AG04450 (cell line): ENCODE data around the gene TLR3. TPM values are rescaled to one million over a fixed set of nuclear protein-coding genes. Genes with fewer than 3 reads are reported as not detected.
"Not testable (repeated sequence)": the region's sequence is repeated elsewhere in the genome, so short reads cannot be mapped to it uniquely, and the experiment has no call there.

ENCODE experiments used
- CTCF ChIA-PET: fragments of 300-600, 350-600 bp; formaldehyde crosslinking; extraction: SDS; loops from one replicate; lab custom pipeline; 2022; ENCODE audit warnings: antibody characterized with exemption, inconsistent platforms; lab: Charles Lee
- POLR2A ChIA-PET: fragments of 350-600 bp; formaldehyde crosslinking; extraction: SDS; loops from one replicate; lab custom pipeline; 2021; ENCODE audit warnings: antibody characterized with exemption, inconsistent platforms; lab: Yijun Ruan, JAX
- DNase-seq: peaks from one replicate; pipeline ENCODE4 v3.0.0-alpha.2; 2011; ENCODE audit warnings: low read depth, low spot score
- H3K27ac ChIP-seq: one replicate; pipeline ENCODE4 v1.5.1; 2012; ENCODE audit warnings: low read depth, low read length, control low read depth
- H3K27me3 ChIP-seq: one replicate; pipeline ENCODE4 v1.6.0; 2012; ENCODE audit warnings: low read length; ENCODE audit not compliant: control insufficient read depth, insufficient read depth
- H3K4me3 ChIP-seq: 2 replicates; pipeline ENCODE4 v1.5.1; 2011; ENCODE audit warnings: mild to moderate bottlenecking, low read depth, low read length, control low read depth
- H3K9me3 ChIP-seq: 2 replicates; pipeline ENCODE4 v1.5.1; 2012; ENCODE audit warnings: low read length; ENCODE audit not compliant: control insufficient read depth, insufficient read depth
- polyA plus RNA-seq: library from polyadenylated mRNA; depleted of rRNA; stranded (reverse); fragments of >200 nt; gene quantifications from 2 replicates; pipeline ENCODE4 v1.2.3, GENCODE V29; 2011
- TF ChIP-seq, protein P1 (sequence below): IDR thresholded peaks from 2 replicates; pipeline ENCODE4 v1.5.1; 2011; ENCODE audit warnings: low read depth, low read length, control low read depth, inconsistent platforms

The TLR3 gene
- polyA plus RNA-seq, 1 experiment = 1.1 TPM

- CTCF ChIA-PET = interaction anchor here (1.0 to 2.5 kb wide), 2 partner anchors 8 to 9 kb away, joined by 4 to 13 read pairs; no protein-coding TSS in a partner anchor
- TF ChIP-seq, protein P1, sequence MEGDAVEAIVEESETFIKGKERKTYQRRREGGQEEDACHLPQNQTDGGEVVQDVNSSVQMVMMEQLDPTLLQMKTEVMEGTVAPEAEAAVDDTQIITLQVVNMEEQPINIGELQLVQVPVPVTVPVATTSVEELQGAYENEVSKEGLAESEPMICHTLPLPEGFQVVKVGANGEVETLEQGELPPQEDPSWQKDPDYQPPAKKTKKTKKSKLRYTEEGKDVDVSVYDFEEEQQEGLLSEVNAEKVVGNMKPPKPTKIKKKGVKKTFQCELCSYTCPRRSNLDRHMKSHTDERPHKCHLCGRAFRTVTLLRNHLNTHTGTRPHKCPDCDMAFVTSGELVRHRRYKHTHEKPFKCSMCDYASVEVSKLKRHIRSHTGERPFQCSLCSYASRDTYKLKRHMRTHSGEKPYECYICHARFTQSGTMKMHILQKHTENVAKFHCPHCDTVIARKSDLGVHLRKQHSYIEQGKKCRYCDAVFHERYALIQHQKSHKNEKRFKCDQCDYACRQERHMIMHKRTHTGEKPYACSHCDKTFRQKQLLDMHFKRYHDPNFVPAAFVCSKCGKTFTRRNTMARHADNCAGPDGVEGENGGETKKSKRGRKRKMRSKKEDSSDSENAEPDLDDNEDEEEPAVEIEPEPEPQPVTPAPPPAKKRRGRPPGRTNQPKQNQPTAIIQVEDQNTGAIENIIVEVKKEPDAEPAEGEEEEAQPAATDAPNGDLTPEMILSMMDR = no peak
- Histone ChIP-seq H3K27ac (no peak overlapping the region), H3K27me3 (peaks cover 3% of the 10 kb centered on the region), H3K4me3 (no peak overlapping the region), H3K9me3 (no peaks in the 10 kb centered on the region; the same call in none of the 2 replicates)
- POLR2A ChIA-PET = no interaction called here
- DNase-seq = no peak
Observed at GRCh38 chr4:186029571-186030398, 39.2 kb upstream of the TLR3 start.

DNA sequence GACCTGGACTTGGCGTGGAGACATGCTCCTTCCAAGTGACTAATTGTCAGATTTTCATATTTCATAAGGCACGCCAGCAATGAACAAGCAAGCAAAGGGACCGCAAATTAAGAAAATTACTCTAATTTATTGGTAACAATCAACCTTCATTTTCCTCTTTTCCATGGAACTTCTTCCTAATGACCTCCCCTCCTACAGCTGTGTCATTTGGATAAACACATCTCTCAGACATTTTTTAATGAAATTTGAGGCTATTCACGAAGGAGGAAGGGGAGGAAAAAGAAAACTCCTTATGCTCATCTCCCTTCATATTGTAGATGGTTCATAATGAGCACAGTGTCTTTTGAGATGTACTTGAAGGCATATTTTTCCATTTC is 38.6 kb upstream of the TLR3 start:
- ChIA-PET POLR2A (no interaction called here), CTCF (interaction anchor here (2.5 kb wide), 1 partner anchor 9 kb away, joined by 13 read pairs; no protein-coding TSS in a partner anchor)
- H3K27ac ChIP-seq = no peak overlapping the region
- H3K9me3 ChIP-seq = no peaks in the 10 kb centered on the region; the same call in none of the 2 replicates
- no peak for DNase-seq
- TF ChIP-seq, protein P1 = no peak
- H3K4me3 ChIP-seq = no peak overlapping the region
- H3K27me3 ChIP-seq = peaks cover 3% of the 10 kb centered on the region

- ChIA-PET POLR2A (no interaction called here), CTCF (interaction anchor here (2.5 kb wide), 1 partner anchor 10 kb away, joined by 13 read pairs; no protein-coding TSS in a partner anchor)
- no peak for DNase-seq
- Histone ChIP-seq H3K9me3 (no peaks in the 10 kb centered on the region; the same call in none of the 2 replicates), H3K27ac (no peak overlapping the region), H3K27me3 (peaks cover 3% of the 10 kb centered on the region), H3K4me3 (no peak overlapping the region)
- TF ChIP-seq, protein P1 = no peak
Observed at GRCh38 chr4:186030795-186031194, 38.2 kb upstream of the TLR3 start.

- Histone ChIP-seq H3K27ac (no peak overlapping the region), H3K9me3 (no peaks in the 10 kb centered on the region; the same call in none of the 2 replicates), H3K27me3 (peaks cover 3% of the 10 kb centered on the region), H3K4me3 (no peak overlapping the region)
- TF ChIP-seq, protein P1 = no peak; the same call in 1 of the 2 replicates
- ChIA-PET POLR2A (no interaction called here), CTCF (interaction anchor here (0.8 kb wide), 1 partner anchor 11 kb away, joined by 4 read pairs; no protein-coding TSS in a partner anchor)
- no peak for DNase-seq
Observed at GRCh38 chr4:186032259-186032658, 36.7 kb upstream of the TLR3 start.

DNA sequence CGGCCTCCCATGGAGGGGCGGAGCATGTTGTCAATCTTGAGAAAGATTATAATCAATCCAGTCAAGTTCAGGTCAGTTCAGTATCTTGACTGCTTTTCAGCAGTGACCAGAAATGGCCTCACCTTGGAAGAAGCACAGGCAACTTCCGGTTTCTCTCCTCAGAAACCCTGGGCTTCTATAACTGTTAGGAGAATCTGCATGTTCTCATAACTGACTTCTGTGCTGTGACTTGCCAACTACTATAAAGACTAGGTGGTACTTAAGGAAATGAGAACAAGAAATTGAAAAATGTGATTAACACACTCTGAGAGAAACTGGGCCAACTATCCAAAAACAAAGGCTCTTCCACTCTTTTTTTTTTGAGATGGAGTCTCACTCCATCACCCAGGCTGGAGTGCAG is 35.9 kb upstream of the TLR3 start:
- Histone ChIP-seq H3K27me3 (peaks cover 3% of the 10 kb centered on the region), H3K4me3 (no peak overlapping the region), H3K9me3 (no peaks in the 10 kb centered on the region; the same call in none of the 2 replicates), H3K27ac (no peak overlapping the region)
- CTCF ChIA-PET = no interaction called here
- TF ChIP-seq, protein P1 = no peak
- no peak for DNase-seq
- POLR2A ChIA-PET = no interaction called here

GRCh38 chr4:186034613-186035012 is 34.3 kb upstream of the TLR3 start:
- H3K27ac ChIP-seq, H3K27me3 ChIP-seq, POLR2A ChIA-PET, DNase-seq, H3K4me3 ChIP-seq, H3K9me3 ChIP-seq, CTCF ChIA-PET: not testable (repeated sequence)
